Peyer's patch (tissue), 4 donors: Measurements from ENCODE around the gene WDR64. TPM values are rescaled to one million over a fixed set of nuclear protein-coding genes. Genes with fewer than 3 reads are reported as not detected.
"Not testable (repeated sequence)": the region's sequence is repeated elsewhere in the genome, so short reads cannot be mapped to it uniquely, and the experiment has no call there.

Experiments used
- DNase-seq, 3 donors: peaks; one replicate each; pipeline ENCODE4 v3.0.0-alpha.2; 2017 to 2019
- H3K27ac ChIP-seq, 4 donors: fragments of 200-600 bp; sonication (generic); one replicate each; pipeline ENCODE4 v1.5.1; 2016 to 2019
- H3K27me3 ChIP-seq, 2 donors: fragments of 200-600 bp; sonication (generic); one replicate each; pipeline ENCODE4 v1.5.1; 2019
- H3K36me3 ChIP-seq, 3 donors: fragments of 200-600 bp; sonication (generic); one replicate each; pipeline ENCODE4 v1.5.1; 2016 to 2019
- H3K4me1 ChIP-seq, 4 donors: fragments of 200-600 bp; sonication (generic); one replicate each; pipeline ENCODE4 v1.5.1; 2016 to 2019
- H3K4me3 ChIP-seq, 4 donors: fragments of 200-600 bp; sonication (generic); 1 replicate in 3 of 4; 2 replicates in 1 of 4; pipeline ENCODE4 v1.5.1; 2016 to 2019; ENCODE audit warnings: mild to moderate bottlenecking in 1 of 4
- H3K9me3 ChIP-seq, 4 donors: fragments of 200-600 bp; sonication (generic); one replicate each; pipeline ENCODE4 v1.5.1; 2016 to 2019; ENCODE audit warnings: mild to moderate bottlenecking in 1 of 4
- POLR2A ChIP-seq, 2 donors: fragments of 450-650 bp; IDR thresholded peaks; one replicate each; pipeline ENCODE4 v1.5.1; 2017; ENCODE audit warnings: antibody characterized with exemption in 2 of 2, mild to moderate bottlenecking in 2 of 2, moderate library complexity in 2 of 2
- total RNA-seq, 4 donors: library from RNA; depleted of rRNA; stranded (reverse); fragments of >200 nt; gene quantifications; one replicate each; pipeline ENCODE4 v1.1.0, GENCODE V29; 2016
- TF ChIP-seq, protein P1 (sequence below), 6 experiments: fragments of 450-650 bp in 4 of 6; fragments of 200-600 bp in 2 of 6; sonication (generic) in 1 of 6; IDR thresholded peaks; one replicate each; pipeline ENCODE4 v1.5.1; 2017 to 2019; ENCODE audit warnings: antibody characterized with exemption in 6 of 6, mild to moderate bottlenecking in 3 of 6, moderate library complexity in 1 of 6

Gene WDR64
- total RNA-seq, 4 donors from 2014 or later = not detected

DNA sequence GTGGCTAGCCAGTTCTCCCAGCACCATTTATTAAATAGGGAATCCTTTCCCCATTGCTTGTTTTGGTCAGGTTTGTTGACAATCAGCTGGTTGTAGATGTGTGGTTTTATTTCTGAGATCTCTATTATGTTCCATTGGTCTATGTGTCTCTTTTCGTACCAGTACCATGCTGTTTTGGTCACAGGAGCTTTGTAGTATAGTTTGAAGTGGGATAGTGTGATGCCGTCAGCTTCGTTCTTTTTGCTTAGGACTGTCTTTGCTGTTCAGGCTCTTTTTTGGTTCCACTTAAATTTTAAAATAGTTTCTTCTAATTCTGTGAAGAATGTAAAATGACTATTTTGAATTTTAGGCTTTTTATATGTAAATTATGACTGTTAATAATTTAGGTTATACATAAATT, 68.9 kb downstream of the WDR64 start:
- no peak for DNase-seq
- no peak overlapping the region for H3K27ac ChIP-seq
- no peaks in the 10 kb centered on the region for H3K36me3 ChIP-seq
- no peak overlapping the region for H3K4me3 ChIP-seq
- no peaks in the 10 kb centered on the region for H3K9me3 ChIP-seq
- H3K4me1 ChIP-seq = no peaks in the 10 kb centered on the region
- no peaks in the 10 kb centered on the region for H3K27me3 ChIP-seq
- TF ChIP-seq, protein P1, sequence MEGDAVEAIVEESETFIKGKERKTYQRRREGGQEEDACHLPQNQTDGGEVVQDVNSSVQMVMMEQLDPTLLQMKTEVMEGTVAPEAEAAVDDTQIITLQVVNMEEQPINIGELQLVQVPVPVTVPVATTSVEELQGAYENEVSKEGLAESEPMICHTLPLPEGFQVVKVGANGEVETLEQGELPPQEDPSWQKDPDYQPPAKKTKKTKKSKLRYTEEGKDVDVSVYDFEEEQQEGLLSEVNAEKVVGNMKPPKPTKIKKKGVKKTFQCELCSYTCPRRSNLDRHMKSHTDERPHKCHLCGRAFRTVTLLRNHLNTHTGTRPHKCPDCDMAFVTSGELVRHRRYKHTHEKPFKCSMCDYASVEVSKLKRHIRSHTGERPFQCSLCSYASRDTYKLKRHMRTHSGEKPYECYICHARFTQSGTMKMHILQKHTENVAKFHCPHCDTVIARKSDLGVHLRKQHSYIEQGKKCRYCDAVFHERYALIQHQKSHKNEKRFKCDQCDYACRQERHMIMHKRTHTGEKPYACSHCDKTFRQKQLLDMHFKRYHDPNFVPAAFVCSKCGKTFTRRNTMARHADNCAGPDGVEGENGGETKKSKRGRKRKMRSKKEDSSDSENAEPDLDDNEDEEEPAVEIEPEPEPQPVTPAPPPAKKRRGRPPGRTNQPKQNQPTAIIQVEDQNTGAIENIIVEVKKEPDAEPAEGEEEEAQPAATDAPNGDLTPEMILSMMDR (IDR thresholded peaks at IDR 0.05) = no peak
- TF ChIP-seq POLR2A (IDR thresholded peaks at IDR 0.05) = no peak

DNA sequence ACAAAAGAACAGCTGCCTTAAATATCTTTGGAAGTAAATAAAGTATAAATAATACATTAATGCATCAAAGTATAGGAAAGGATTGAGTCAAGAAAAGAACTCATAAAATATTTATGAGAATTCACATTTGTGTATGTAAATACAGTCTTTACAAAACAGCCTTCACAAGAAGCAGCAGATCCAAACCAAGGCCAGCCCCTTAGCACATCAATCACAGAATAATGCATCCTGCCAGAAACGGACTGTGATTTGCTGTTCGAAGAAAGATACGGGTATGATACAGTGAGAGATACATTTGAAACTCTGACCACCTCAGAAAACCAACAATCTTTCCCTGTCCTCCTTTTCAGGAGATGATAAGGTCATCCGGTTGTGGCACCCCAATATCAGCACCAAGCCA, 70.9 kb downstream of the WDR64 start:
- no peak for TF ChIP-seq POLR2A (IDR thresholded peaks at IDR 0.05)
- TF ChIP-seq, protein P1 (IDR thresholded peaks at IDR 0.05) = no peak
- H3K4me3 ChIP-seq = no peak overlapping the region
- no peaks in the 10 kb centered on the region for H3K9me3 ChIP-seq
- H3K36me3 ChIP-seq = no peaks in the 10 kb centered on the region
- no peak for DNase-seq
- no peaks in the 10 kb centered on the region for H3K27me3 ChIP-seq
- no peaks in the 10 kb centered on the region for H3K4me1 ChIP-seq
- H3K27ac ChIP-seq = no peak overlapping the region

- H3K4me1 ChIP-seq = no peaks in the 10 kb centered on the region
- no peak overlapping the region for H3K4me3 ChIP-seq
- no peak overlapping the region for H3K27ac ChIP-seq
- H3K9me3 ChIP-seq = no peaks in the 10 kb centered on the region
- no peak for DNase-seq
- H3K36me3 ChIP-seq = no peaks in the 10 kb centered on the region
- no peak for TF ChIP-seq POLR2A (IDR thresholded peaks at IDR 0.05)
- TF ChIP-seq, protein P1 (IDR thresholded peaks at IDR 0.05) = no peak
- H3K27me3 ChIP-seq = no peaks in the 10 kb centered on the region
These were observed 72.8 kb downstream of the WDR64 start for GRCh38 chr1:241724741-241725356.

DNA sequence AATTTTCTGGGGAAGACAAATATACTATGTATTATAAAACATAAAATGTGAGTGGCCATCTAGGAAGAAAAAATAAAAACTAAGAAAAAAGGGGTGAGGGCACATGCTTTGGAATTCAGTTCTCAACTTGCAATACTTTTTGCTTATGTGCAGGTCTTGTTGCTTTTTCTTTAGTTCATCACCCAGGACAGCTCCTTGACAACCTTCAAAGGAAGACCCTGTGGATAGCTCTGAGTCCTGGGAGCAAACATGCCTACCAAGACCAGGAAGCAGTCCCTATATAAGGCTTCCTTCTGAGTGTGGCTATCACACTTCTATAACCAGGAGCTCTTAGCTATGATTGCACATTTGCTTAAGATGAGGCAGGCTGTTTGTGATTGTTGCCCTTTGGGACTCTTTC, 78.0 kb downstream of the WDR64 start:
- DNase-seq = no peak
- Histone ChIP-seq H3K4me3 (no peak overlapping the region), H3K36me3 (no peaks in the 10 kb centered on the region), H3K27me3 (no peaks in the 10 kb centered on the region), H3K4me1 (no peaks in the 10 kb centered on the region), H3K27ac (no peak overlapping the region), H3K9me3 (no peaks in the 10 kb centered on the region)
- TF ChIP-seq POLR2A (IDR thresholded peaks at IDR 0.05) = no peak
- TF ChIP-seq, protein P1 (IDR thresholded peaks at IDR 0.05) = no peak

- no peaks in the 10 kb centered on the region for H3K9me3 ChIP-seq
- no peaks in the 10 kb centered on the region for H3K27me3 ChIP-seq
- no peaks in the 10 kb centered on the region for H3K4me1 ChIP-seq
- no peak for TF ChIP-seq POLR2A (IDR thresholded peaks at IDR 0.05)
- TF ChIP-seq, protein P1 (IDR thresholded peaks at IDR 0.05) = no peak
- no peaks in the 10 kb centered on the region for H3K36me3 ChIP-seq
- no peak overlapping the region for H3K4me3 ChIP-seq
- no peak overlapping the region for H3K27ac ChIP-seq
- DNase-seq = no peak
These were observed 81.8 kb downstream of the WDR64 start for GRCh38 chr1:241733899-241734298.

GRCh38 chr1:241734533-241734932, 82.5 kb downstream of the WDR64 start:
- Histone ChIP-seq H3K9me3 (no peaks in the 10 kb centered on the region), H3K36me3 (no peaks in the 10 kb centered on the region), H3K4me3 (no peak overlapping the region), H3K4me1 (no peaks in the 10 kb centered on the region), H3K27me3 (no peaks in the 10 kb centered on the region), H3K27ac (no peak overlapping the region)
- TF ChIP-seq, protein P1 (IDR thresholded peaks at IDR 0.05) = no peak
- no peak for TF ChIP-seq POLR2A (IDR thresholded peaks at IDR 0.05)
- no peak for DNase-seq

DNA sequence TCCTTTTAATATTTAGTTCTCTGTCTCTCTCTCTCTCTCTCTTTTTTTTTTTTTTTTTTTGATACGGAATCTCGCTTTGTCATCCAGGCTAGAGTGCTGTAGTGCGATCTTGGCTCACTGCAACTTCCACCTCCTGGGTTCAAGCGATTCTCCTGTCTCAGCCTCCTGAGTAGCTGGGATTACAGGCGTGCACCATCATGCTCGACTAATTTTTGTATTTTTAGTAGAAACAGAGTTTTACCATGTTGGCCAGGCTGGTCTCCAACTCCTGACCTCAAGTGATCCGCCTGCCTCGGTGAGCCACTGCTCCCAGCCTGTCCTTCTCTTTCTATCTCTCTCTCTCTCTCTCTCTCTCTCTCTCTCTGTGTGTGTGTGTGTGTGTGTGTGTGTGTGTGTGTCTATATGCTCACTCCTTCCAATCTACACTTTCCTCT, 83.4 kb downstream of the WDR64 start:
- not testable (repeated sequence) for H3K9me3 ChIP-seq, DNase-seq, H3K27me3 ChIP-seq, H3K27ac ChIP-seq, H3K4me1 ChIP-seq, H3K4me3 ChIP-seq, H3K36me3 ChIP-seq
